Caco-2 (cell line): ENCODE measurements around the gene ZNF385C. TPM values are rescaled to one million over a fixed set of nuclear protein-coding genes. Genes with fewer than 3 reads are reported as not detected.

Experiments used
- BruUV-seq: library from RNA; stranded (reverse); fragments of 400-500 nt; replicated peaks from 2 replicates; lab custom pipeline; 2021; lab: Mats Ljungman, UMichigan
- CTCF ChIA-PET: fragments of 300-600 bp; sonication (Branson Sonifier 250); formaldehyde crosslinking; loops from one replicate; lab custom pipeline; 2022; ENCODE audit warnings: antibody characterized with exemption; lab: Charles Lee
- POLR2A ChIA-PET: fragments of 300-600 bp; sonication (Branson Sonifier 250); formaldehyde crosslinking; loops from one replicate; lab custom pipeline; 2022; ENCODE audit warnings: antibody characterized with exemption; lab: Charles Lee
- DNase-seq, 2 experiments: peaks; one replicate each; pipeline versions ENCODE4 v3.0.0 to v3.0.0-alpha.2; 2020 to 2022
- H3K27me3 ChIP-seq: replicated peaks from 2 replicates; pipeline ENCODE4 v1.6.0; 2011; ENCODE audit warnings: low read length; ENCODE audit not compliant: control insufficient read depth, insufficient read depth
- H3K36me3 ChIP-seq: 2 replicates; pipeline ENCODE4 v1.5.1; 2011; ENCODE audit warnings: low read length; ENCODE audit not compliant: control insufficient read depth, insufficient read depth
- H3K4me1 ChIP-seq: fragments of 250-450 bp; sonication (Bioruptor Pico); 2 replicates; pipeline ENCODE4 v1.5.1; 2020; ENCODE audit warnings: mild to moderate bottlenecking
- H3K4me3 ChIP-seq: 2 replicates; pipeline ENCODE4 v1.5.1; 2011; ENCODE audit warnings: low read depth, mild to moderate bottlenecking, control low read depth, low read length
- H3K9me3 ChIP-seq: fragments of 250-450 bp; sonication (Bioruptor Pico); 2 replicates; pipeline ENCODE4 v1.5.1; 2020; ENCODE audit warnings: mild to moderate bottlenecking, moderate library complexity
- H3K27ac Mint-ChIP-seq: one replicate; pipeline ENCODE4 v1.8.0; 2022; ENCODE audit warnings: mixed read lengths; ENCODE audit not compliant: unreplicated experiment
- H3K27me3 Mint-ChIP-seq: one replicate; pipeline ENCODE4 v1.8.0; 2022; ENCODE audit warnings: mixed read lengths; ENCODE audit not compliant: insufficient read depth, unreplicated experiment
- H3K36me3 Mint-ChIP-seq: one replicate; pipeline ENCODE4 v1.8.0; 2022; ENCODE audit warnings: mild to moderate bottlenecking, mixed read lengths; ENCODE audit not compliant: insufficient read depth, unreplicated experiment
- H3K4me1 Mint-ChIP-seq: one replicate; pipeline ENCODE4 v1.8.0; 2022; ENCODE audit warnings: low read depth, mixed read lengths; ENCODE audit not compliant: unreplicated experiment
- H3K4me3 Mint-ChIP-seq: one replicate; pipeline ENCODE4 v1.8.0; 2022; ENCODE audit warnings: mild to moderate bottlenecking, moderate library complexity, mixed read lengths; ENCODE audit not compliant: unreplicated experiment
- H3K9me3 Mint-ChIP-seq: one replicate; pipeline ENCODE4 v1.8.0; 2022; ENCODE audit warnings: mixed read lengths; ENCODE audit not compliant: unreplicated experiment
- intact Hi-C: fragments of 100-400 bp; cut with micrococcal nuclease; formaldehyde crosslinking; loops from one replicate; pipeline ENCODE4 v1.10.0; 2022; ENCODE audit not compliant: unreplicated experiment
- total RNA-seq: library from RNA; stranded (reverse); gene quantifications from 2 replicates; pipeline ENCODE4 v1.2.3, GENCODE V29; 2022
- TF ChIP-seq, protein P1 (sequence below), 2 experiments: fragments of 200-600 bp in 1 of 2; IDR thresholded peaks; 1 replicate in 1 of 2; 2 replicates in 1 of 2; pipeline versions ENCODE4 v1.5.1 to v1.8.0; 2011 to 2022; ENCODE audit warnings: antibody characterized with exemption in 1 of 2, control low read depth in 1 of 2, inconsistent platforms in 1 of 2, low read depth in 1 of 2, low read length in 1 of 2, mild to moderate bottlenecking in 1 of 2, moderate library complexity in 1 of 2; ENCODE audit not compliant: insufficient read depth in 1 of 2, severe bottlenecking in 1 of 2, unreplicated experiment in 1 of 2

ZNF385C gene
- total RNA-seq, 1 experiment from 2014 or later = 1.5 TPM

DNA sequence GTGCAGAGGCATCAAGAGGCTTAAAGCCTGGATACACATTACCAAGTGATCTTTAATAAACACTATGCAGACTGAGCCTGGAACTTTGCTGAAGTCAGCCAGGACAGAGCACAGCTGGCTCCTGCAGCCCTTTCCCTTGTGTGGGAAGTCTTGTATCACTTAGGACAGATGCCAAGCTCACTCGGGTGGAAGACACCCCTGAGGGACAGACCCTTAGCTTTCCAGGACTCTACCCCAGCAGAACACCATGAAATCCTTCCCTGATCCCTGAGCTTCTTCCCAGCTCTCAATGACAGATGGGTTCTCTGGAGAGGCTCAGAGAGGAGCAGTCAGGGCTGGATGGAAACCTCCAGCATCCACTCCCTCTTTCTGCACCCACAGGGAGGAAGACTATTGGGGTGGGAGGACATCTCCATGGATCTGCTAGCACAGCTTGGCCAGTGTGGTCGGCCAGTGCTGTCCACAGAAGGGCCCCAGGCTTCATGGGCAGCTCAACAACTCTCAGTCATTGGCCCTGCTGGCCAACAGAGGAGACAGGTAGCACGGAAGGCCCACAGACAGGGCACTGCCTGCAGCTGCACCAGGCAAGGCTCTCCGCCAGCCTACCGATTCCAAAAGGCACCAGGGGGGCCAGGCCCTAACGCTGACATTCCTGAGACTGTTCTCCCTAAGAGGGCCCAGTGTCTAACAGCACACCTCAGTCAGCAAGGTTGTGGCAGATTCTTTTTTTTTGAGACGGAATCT is 40.6 kb upstream of the ZNF385C start:
- Mint-ChIP-seq H3K4me1 (peaks cover 6% of the 10 kb centered on the region), H3K27me3 (no peaks in the 10 kb centered on the region), H3K4me3 (no peak overlapping the region), H3K9me3 (no peaks in the 10 kb centered on the region), H3K36me3 (peaks cover 47% of the 10 kb centered on the region), H3K27ac (no peak overlapping the region)
- BruUV-seq = no TSS peak
- ChIA-PET POLR2A (no interaction called here), CTCF (interaction anchor here (0.8 kb wide), 1 partner anchor 328 kb away, joined by 3 read pairs; no protein-coding TSS in a partner anchor)
- no peaks in the 10 kb centered on the region; the same call in none of the 2 replicates for H3K36me3 ChIP-seq
- intact Hi-C loops = no loop called here
- TF ChIP-seq, protein P1, sequence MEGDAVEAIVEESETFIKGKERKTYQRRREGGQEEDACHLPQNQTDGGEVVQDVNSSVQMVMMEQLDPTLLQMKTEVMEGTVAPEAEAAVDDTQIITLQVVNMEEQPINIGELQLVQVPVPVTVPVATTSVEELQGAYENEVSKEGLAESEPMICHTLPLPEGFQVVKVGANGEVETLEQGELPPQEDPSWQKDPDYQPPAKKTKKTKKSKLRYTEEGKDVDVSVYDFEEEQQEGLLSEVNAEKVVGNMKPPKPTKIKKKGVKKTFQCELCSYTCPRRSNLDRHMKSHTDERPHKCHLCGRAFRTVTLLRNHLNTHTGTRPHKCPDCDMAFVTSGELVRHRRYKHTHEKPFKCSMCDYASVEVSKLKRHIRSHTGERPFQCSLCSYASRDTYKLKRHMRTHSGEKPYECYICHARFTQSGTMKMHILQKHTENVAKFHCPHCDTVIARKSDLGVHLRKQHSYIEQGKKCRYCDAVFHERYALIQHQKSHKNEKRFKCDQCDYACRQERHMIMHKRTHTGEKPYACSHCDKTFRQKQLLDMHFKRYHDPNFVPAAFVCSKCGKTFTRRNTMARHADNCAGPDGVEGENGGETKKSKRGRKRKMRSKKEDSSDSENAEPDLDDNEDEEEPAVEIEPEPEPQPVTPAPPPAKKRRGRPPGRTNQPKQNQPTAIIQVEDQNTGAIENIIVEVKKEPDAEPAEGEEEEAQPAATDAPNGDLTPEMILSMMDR (IDR thresholded peaks at IDR 0.05; ENCODE audit: insufficient read depth in 1 of 2, low read depth in 1 of 2, low read length in 1 of 2, severe bottlenecking in 1 of 2, unreplicated experiment in 1 of 2) = no peak
- no peak for DNase-seq
- H3K4me3 ChIP-seq = no peak overlapping the region
- peaks cover 13% of the 10 kb centered on the region for H3K4me1 ChIP-seq
- H3K27me3 ChIP-seq = no peaks in the 10 kb centered on the region
- no peaks in the 10 kb centered on the region for H3K9me3 ChIP-seq

- Histone ChIP-seq H3K36me3 (no peaks in the 10 kb centered on the region; the same call in 1 of the 2 replicates), H3K4me3 (no peak overlapping the region), H3K4me1 (peaks cover 13% of the 10 kb centered on the region), H3K27me3 (no peaks in the 10 kb centered on the region), H3K9me3 (no peaks in the 10 kb centered on the region)
- intact Hi-C loops = no loop called here
- Mint-ChIP-seq H3K4me3 (no peak overlapping the region), H3K9me3 (no peaks in the 10 kb centered on the region), H3K4me1 (peaks cover 6% of the 10 kb centered on the region), H3K27me3 (no peaks in the 10 kb centered on the region), H3K27ac (no peak overlapping the region), H3K36me3 (peaks cover 31% of the 10 kb centered on the region)
- CTCF ChIA-PET = interaction anchor here (0.5 kb wide), 1 partner anchor 18 kb away, joined by 5 read pairs; no protein-coding TSS in a partner anchor
- POLR2A ChIA-PET = interaction anchor here (0.6 kb wide), 1 partner anchor 114 kb away, joined by 3 read pairs; no protein-coding TSS in a partner anchor
- TF ChIP-seq, protein P1 (IDR thresholded peaks at IDR 0.05; ENCODE audit: insufficient read depth in 1 of 2, low read depth in 1 of 2, low read length in 1 of 2, severe bottlenecking in 1 of 2, unreplicated experiment in 1 of 2) = no peak
- DNase-seq = no peak
- no TSS peak for BruUV-seq
Measured at GRCh38 chr17:42136654-42137051, 38.4 kb upstream of the ZNF385C start.

- Mint-ChIP-seq H3K4me1 (peaks cover 6% of the 10 kb centered on the region), H3K4me3 (no peak overlapping the region), H3K36me3 (peaks cover 35% of the 10 kb centered on the region), H3K27ac (peak overlapping the region; percentile 64), H3K9me3 (no peaks in the 10 kb centered on the region), H3K27me3 (no peaks in the 10 kb centered on the region)
- H3K27me3 ChIP-seq = no peaks in the 10 kb centered on the region
- H3K4me1 ChIP-seq = peaks cover 13% of the 10 kb centered on the region
- ChIA-PET CTCF (interaction anchor here (0.5 to 1.1 kb wide), 3 partner anchors 18 to 271 kb away, joined by 4 to 8 read pairs (median 5); partner anchors contain the start of gene KCNH4), POLR2A (interaction anchor here (0.6 to 1.3 kb wide), 4 partner anchors 15 to 547 kb away, joined by 3 to 5 read pairs (median 3); partner anchors contain the start of gene KAT2A)
- BruUV-seq = no TSS peak
- DNase-seq = peak; percentile 60 to 80
- no peaks in the 10 kb centered on the region for H3K36me3 ChIP-seq
- no peaks in the 10 kb centered on the region for H3K9me3 ChIP-seq
- TF ChIP-seq, protein P1 (IDR thresholded peaks at IDR 0.05; ENCODE audit: insufficient read depth in 1 of 2, low read depth in 1 of 2, low read length in 1 of 2, severe bottlenecking in 1 of 2, unreplicated experiment in 1 of 2) = no peak
- intact Hi-C loops = no loop called here
- no peak overlapping the region for H3K4me3 ChIP-seq
Measured at GRCh38 chr17:42135664-42136653, 37.7 kb upstream of the ZNF385C start.
